GM12891 (cell line): ENCODE data around the gene ZPBP2.

Experiments used
- POLR2AphosphoS5 ChIP-seq: IDR thresholded peaks from 2 replicates; pipeline ENCODE4 v1.6.1; 2011; ENCODE audit warnings: low read depth, low read length, control low read depth
- TAF1 ChIP-seq: IDR thresholded peaks from 2 replicates; pipeline ENCODE4 v1.6.1; 2011; ENCODE audit warnings: low read depth, low read length, control low read depth

GRCh38 chr17:39903158-39903884 lies 35.3 kb downstream of the ZPBP2 start:
- no peak for TF ChIP-seq POLR2AphosphoS5
- TF ChIP-seq TAF1 = no peak
